Liver (tissue), 9 donors: ENCODE results near the gene DISC1. TPM values are rescaled to one million over a fixed set of nuclear protein-coding genes. Genes with fewer than 3 reads are reported as not detected.

ENCODE experiments used
- DNase-seq: peaks from one replicate; pipeline ENCODE4 v3.0.0-alpha.2; 2017; ENCODE audit warnings: low spot score
- H3K27ac ChIP-seq, 2 donors: one replicate each; pipeline ENCODE4 v1.7.0; 2013; ENCODE audit warnings: inconsistent platforms in 2 of 2, low read length in 2 of 2, control low read depth in 1 of 2, low read depth in 1 of 2, mild to moderate bottlenecking in 1 of 2
- H3K27me3 ChIP-seq, 4 donors: one replicate each; pipeline versions ENCODE4 v1.6.1 to v1.7.0; 2013; ENCODE audit warnings: low read length in 3 of 4, inconsistent platforms in 1 of 4, mild to moderate bottlenecking in 1 of 4, moderate library complexity in 1 of 4; ENCODE audit not compliant: control insufficient read depth in 4 of 4, insufficient read depth in 4 of 4
- H3K36me3 ChIP-seq, 4 donors: one replicate each; pipeline versions ENCODE4 v1.6.1 to v1.7.0; 2013; ENCODE audit warnings: low read length in 3 of 4, mild to moderate bottlenecking in 3 of 4, low read depth in 1 of 4, moderate library complexity in 1 of 4; ENCODE audit not compliant: control insufficient read depth in 4 of 4, insufficient read depth in 3 of 4
- H3K4me1 ChIP-seq, 4 donors: one replicate each; pipeline versions ENCODE4 v1.6.1 to v1.7.0; 2013; ENCODE audit warnings: low read length in 3 of 4, mild to moderate bottlenecking in 3 of 4, moderate library complexity in 1 of 4; ENCODE audit not compliant: control insufficient read depth in 4 of 4, insufficient read depth in 4 of 4
- H3K4me3 ChIP-seq, 3 donors: one replicate each; pipeline versions ENCODE4 v1.6.1 to v1.7.0; 2013; ENCODE audit warnings: low read length in 3 of 3, control low read depth in 1 of 3, low read depth in 1 of 3, mild to moderate bottlenecking in 1 of 3
- H3K9ac ChIP-seq, 2 donors: one replicate each; pipeline ENCODE4 v1.7.0; 2013; ENCODE audit warnings: low read length in 2 of 2, mild to moderate bottlenecking in 2 of 2, moderate library complexity in 2 of 2, control low read depth in 1 of 2, low read depth in 1 of 2
- H3K9me3 ChIP-seq, 4 donors: one replicate each; pipeline versions ENCODE4 v1.6.1 to v1.7.0; 2013; ENCODE audit warnings: low read length in 3 of 4; ENCODE audit not compliant: control insufficient read depth in 4 of 4
- ATF3 ChIP-seq: IDR thresholded peaks from 2 replicates; pipeline ENCODE4 v1.6.1; 2016; ENCODE audit warnings: antibody characterized with exemption
- CTCF ChIP-seq: fragments of 150-350 bp; IDR thresholded peaks from 2 replicates; pipeline ENCODE4 v1.5.1; 2017; ENCODE audit warnings: improper control_type of control experiment, low read depth, low read length; ENCODE audit not compliant: missing input control
- EGR1 ChIP-seq, 2 donors: IDR thresholded peaks; 2 replicates each; pipeline ENCODE4 v1.6.1; 2016 to 2018; ENCODE audit warnings: antibody characterized with exemption in 2 of 2, low read depth in 2 of 2
- FOXA1 ChIP-seq: IDR thresholded peaks from 2 replicates; pipeline ENCODE4 v1.6.1; 2016; ENCODE audit warnings: antibody characterized with exemption
- FOXA2 ChIP-seq: IDR thresholded peaks from 2 replicates; pipeline ENCODE4 v1.6.1; 2016; ENCODE audit warnings: antibody characterized with exemption
- GABPA ChIP-seq, 2 donors: IDR thresholded peaks in 1 of 2; conservative IDR thresholded peaks in 1 of 2; 2 replicates each; pipeline ENCODE4 v1.6.1; 2016; ENCODE audit warnings: antibody characterized with exemption in 2 of 2, mild to moderate bottlenecking in 1 of 2, moderate library complexity in 1 of 2
- HNF4A ChIP-seq, 2 donors: conservative IDR thresholded peaks; 2 replicates each; pipeline ENCODE4 v1.6.1; 2016; ENCODE audit warnings: antibody characterized with exemption in 2 of 2, mild to moderate bottlenecking in 2 of 2
- HNF4G ChIP-seq: IDR thresholded peaks from 2 replicates; pipeline ENCODE4 v1.6.1; 2016; ENCODE audit warnings: antibody characterized with exemption
- MAX ChIP-seq: IDR thresholded peaks from 2 replicates; pipeline ENCODE4 v1.6.1; 2016; ENCODE audit warnings: antibody characterized with exemption
- NR2F2 ChIP-seq: IDR thresholded peaks from 2 replicates; pipeline ENCODE4 v1.6.1; 2016; ENCODE audit warnings: antibody characterized with exemption
- RAD21 ChIP-seq, 2 donors: IDR thresholded peaks; 2 replicates each; pipeline ENCODE4 v1.6.1; 2016; ENCODE audit warnings: antibody characterized with exemption in 2 of 2, mild to moderate bottlenecking in 2 of 2
- REST ChIP-seq: IDR thresholded peaks from 2 replicates; pipeline ENCODE4 v1.6.1; 2016; ENCODE audit warnings: antibody characterized with exemption, mild to moderate bottlenecking
- RXRA ChIP-seq, 2 donors: IDR thresholded peaks; 2 replicates each; pipeline ENCODE4 v1.6.1; 2017 to 2018; ENCODE audit warnings: antibody characterized with exemption in 2 of 2, mild to moderate bottlenecking in 1 of 2
- SP1 ChIP-seq: IDR thresholded peaks from 2 replicates; pipeline ENCODE4 v1.6.1; 2018; ENCODE audit warnings: antibody characterized with exemption, mild to moderate bottlenecking
- TAF1 ChIP-seq: conservative IDR thresholded peaks from 2 replicates; pipeline ENCODE4 v1.6.1; 2016; ENCODE audit warnings: antibody characterized with exemption, mild to moderate bottlenecking
- YY1 ChIP-seq: IDR thresholded peaks from 2 replicates; pipeline ENCODE4 v1.6.1; 2016; ENCODE audit warnings: antibody characterized with exemption, mild to moderate bottlenecking
- ZBTB33 ChIP-seq: IDR thresholded peaks from 2 replicates; pipeline ENCODE4 v1.6.1; 2016; ENCODE audit warnings: antibody characterized with exemption
- WGBS: extraction: QIAGEN DNeasy Blood & Tissue Kit; methylation state at CpG from one replicate; pipeline ENCODE4 v1.1.7; 2013; 5-methylcytosine and 5-hydroxymethylcytosine counted together
- polyA plus RNA-seq, 2 donors: library from polyadenylated mRNA; stranded (reverse) in 1 of 2; unstranded in 1 of 2; fragments of 200-250 nt in 1 of 2; fragments of >200 nt in 1 of 2; fragmentation: Nextera tagmentation in 1 of 2; extraction: Ambion mirVana in 1 of 2; gene quantifications; one replicate each; pipeline versions ENCODE4 v1.2.1 to v1.2.3, GENCODE V29; 2013 to 2015
- total RNA-seq, 2 donors: library from RNA; depleted of rRNA; stranded (reverse); fragments of >200 nt; gene quantifications; one replicate each; pipeline ENCODE4 v1.2.3, GENCODE V29; 2014
- donor health status: healthy.
- donor health status: healthy.
- donor health status: healthy.
- donor health status: healthy.
- donor health status: healthy.

The DISC1 gene
- total and polyA plus RNA-seq, 4 donors, result 0.45 to 6.3 (median 2.3) TPM

- no peak for TF ChIP-seq SP1
- TF ChIP-seq FOXA1, result no peak
- no peak for TF ChIP-seq RXRA (IDR thresholded peaks at IDR 0.05)
- no peak for TF ChIP-seq NR2F2
- no peak for TF ChIP-seq ATF3
- no peak for TF ChIP-seq CTCF
- TF ChIP-seq YY1, result no peak
- no peak for TF ChIP-seq MAX
- TF ChIP-seq RAD21 (IDR thresholded peaks at IDR 0.05), result no peak
- TF ChIP-seq REST, result no peak
- TF ChIP-seq FOXA2, result no peak
- TF ChIP-seq ZBTB33, result no peak
- TF ChIP-seq GABPA (IDR thresholded peaks at IDR 0.05 in 1 of 2, conservative IDR thresholded peaks at IDR 0.05 in 1 of 2), result no peak
- no peak for TF ChIP-seq EGR1 (IDR thresholded peaks at IDR 0.05; ENCODE audit: low read depth in 2 of 2)
- TF ChIP-seq HNF4A (conservative IDR thresholded peaks at IDR 0.05), result no peak
- Histone ChIP-seq H3K9me3 (no peaks in the 10 kb centered on the region), H3K9ac (no peak overlapping the region), H3K36me3 (no peaks in the 10 kb centered on the region), H3K27ac (no peak overlapping the region), H3K4me1 (no peaks in the 10 kb centered on the region), H3K27me3 (no peaks in the 10 kb centered on the region), H3K4me3 (no peak overlapping the region)
- DNase-seq, result no peak
- 82% methylated on average over 3 of the region's 3 CpGs for WGBS
Observed at GRCh38 chr1:232018231-232019025, 391.8 kb downstream of the DISC1 start.

- DNase-seq, result no peak
- H3K4me1 ChIP-seq, result no peaks in the 10 kb centered on the region
- no peak overlapping the region for H3K27ac ChIP-seq
- no peaks in the 10 kb centered on the region for H3K27me3 ChIP-seq
- H3K4me3 ChIP-seq, result no peak overlapping the region
- no peaks in the 10 kb centered on the region for H3K9me3 ChIP-seq
- no peak overlapping the region for H3K9ac ChIP-seq
- 81% methylated on average over 5 of the region's 5 CpGs for WGBS
- H3K36me3 ChIP-seq, result no peaks in the 10 kb centered on the region
- TF ChIP-seq HNF4G, result no peak
- TF ChIP-seq ZBTB33, result no peak
- TF ChIP-seq FOXA1, result no peak
- no peak for TF ChIP-seq TAF1
- TF ChIP-seq EGR1 (IDR thresholded peaks at IDR 0.05; ENCODE audit: low read depth in 2 of 2), result no peak
- no peak for TF ChIP-seq RXRA (IDR thresholded peaks at IDR 0.05)
- no peak for TF ChIP-seq HNF4A (conservative IDR thresholded peaks at IDR 0.05)
- no peak for TF ChIP-seq SP1
Observed at GRCh38 chr1:232019026-232019340, 392.4 kb downstream of the DISC1 start.
